ENCODE results near the gene FILIP1L. TPM values are rescaled to one million over a fixed set of nuclear protein-coding genes. Genes with fewer than 3 reads are reported as not detected.

FILIP1L gene
- total and polyA plus RNA-seq, 2 of the 13 experiments (the other 11 are each of a cell fraction or from before 2014, with no cell fraction given), result 8.1 to 187 TPM

GRCh38 chr3:99817437-99818240 is 296.7 kb downstream of the FILIP1L start, which contains the start of gene CMSS1 (continued):
- TF ChIP-seq, protein P1, sequence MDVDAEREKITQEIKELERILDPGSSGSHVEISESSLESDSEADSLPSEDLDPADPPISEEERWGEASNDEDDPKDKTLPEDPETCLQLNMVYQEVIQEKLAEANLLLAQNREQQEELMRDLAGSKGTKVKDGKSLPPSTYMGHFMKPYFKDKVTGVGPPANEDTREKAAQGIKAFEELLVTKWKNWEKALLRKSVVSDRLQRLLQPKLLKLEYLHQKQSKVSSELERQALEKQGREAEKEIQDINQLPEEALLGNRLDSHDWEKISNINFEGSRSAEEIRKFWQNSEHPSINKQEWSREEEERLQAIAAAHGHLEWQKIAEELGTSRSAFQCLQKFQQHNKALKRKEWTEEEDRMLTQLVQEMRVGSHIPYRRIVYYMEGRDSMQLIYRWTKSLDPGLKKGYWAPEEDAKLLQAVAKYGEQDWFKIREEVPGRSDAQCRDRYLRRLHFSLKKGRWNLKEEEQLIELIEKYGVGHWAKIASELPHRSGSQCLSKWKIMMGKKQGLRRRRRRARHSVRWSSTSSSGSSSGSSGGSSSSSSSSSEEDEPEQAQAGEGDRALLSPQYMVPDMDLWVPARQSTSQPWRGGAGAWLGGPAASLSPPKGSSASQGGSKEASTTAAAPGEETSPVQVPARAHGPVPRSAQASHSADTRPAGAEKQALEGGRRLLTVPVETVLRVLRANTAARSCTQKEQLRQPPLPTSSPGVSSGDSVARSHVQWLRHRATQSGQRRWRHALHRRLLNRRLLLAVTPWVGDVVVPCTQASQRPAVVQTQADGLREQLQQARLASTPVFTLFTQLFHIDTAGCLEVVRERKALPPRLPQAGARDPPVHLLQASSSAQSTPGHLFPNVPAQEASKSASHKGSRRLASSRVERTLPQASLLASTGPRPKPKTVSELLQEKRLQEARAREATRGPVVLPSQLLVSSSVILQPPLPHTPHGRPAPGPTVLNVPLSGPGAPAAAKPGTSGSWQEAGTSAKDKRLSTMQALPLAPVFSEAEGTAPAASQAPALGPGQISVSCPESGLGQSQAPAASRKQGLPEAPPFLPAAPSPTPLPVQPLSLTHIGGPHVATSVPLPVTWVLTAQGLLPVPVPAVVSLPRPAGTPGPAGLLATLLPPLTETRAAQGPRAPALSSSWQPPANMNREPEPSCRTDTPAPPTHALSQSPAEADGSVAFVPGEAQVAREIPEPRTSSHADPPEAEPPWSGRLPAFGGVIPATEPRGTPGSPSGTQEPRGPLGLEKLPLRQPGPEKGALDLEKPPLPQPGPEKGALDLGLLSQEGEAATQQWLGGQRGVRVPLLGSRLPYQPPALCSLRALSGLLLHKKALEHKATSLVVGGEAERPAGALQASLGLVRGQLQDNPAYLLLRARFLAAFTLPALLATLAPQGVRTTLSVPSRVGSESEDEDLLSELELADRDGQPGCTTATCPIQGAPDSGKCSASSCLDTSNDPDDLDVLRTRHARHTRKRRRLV (CRISPR knock-in tag; IDR thresholded peaks at IDR 0.05), result no peak
- no peak; the same call in 1 of the 2 replicates for TF ChIP-seq KLF11 (CRISPR knock-in tag; IDR thresholded peaks at IDR 0.05)
- no peak; the same call in 1 of the 2 replicates for TF ChIP-seq POGZ (CRISPR knock-in tag; IDR thresholded peaks at IDR 0.05)
- TF ChIP-seq ZBTB42 (CRISPR knock-in tag; IDR thresholded peaks at IDR 0.05), result no peak
- peak; percentile 66; the same call in 1 of the 2 replicates for TF ChIP-seq MTA1 (CRISPR knock-in tag; IDR thresholded peaks at IDR 0.05; ENCODE audit: borderline replicate concordance)
- TF ChIP-seq HNRNPLL (IDR thresholded peaks at IDR 0.05; ENCODE audit: low read depth, low read length, poor library complexity, severe bottlenecking), result peak; percentile 89
- no peak for TF ChIP-seq STAG1 (CRISPR knock-in tag; IDR thresholded peaks at IDR 0.05)
- TF ChIP-seq MTF1 (CRISPR knock-in tag; IDR thresholded peaks at IDR 0.05), result no peak
- TF ChIP-seq, protein P2, sequence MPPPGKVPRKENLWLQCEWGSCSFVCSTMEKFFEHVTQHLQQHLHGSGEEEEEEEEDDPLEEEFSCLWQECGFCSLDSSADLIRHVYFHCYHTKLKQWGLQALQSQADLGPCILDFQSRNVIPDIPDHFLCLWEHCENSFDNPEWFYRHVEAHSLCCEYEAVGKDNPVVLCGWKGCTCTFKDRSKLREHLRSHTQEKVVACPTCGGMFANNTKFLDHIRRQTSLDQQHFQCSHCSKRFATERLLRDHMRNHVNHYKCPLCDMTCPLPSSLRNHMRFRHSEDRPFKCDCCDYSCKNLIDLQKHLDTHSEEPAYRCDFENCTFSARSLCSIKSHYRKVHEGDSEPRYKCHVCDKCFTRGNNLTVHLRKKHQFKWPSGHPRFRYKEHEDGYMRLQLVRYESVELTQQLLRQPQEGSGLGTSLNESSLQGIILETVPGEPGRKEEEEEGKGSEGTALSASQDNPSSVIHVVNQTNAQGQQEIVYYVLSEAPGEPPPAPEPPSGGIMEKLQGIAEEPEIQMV (CRISPR knock-in tag; IDR thresholded peaks at IDR 0.05; ENCODE audit: low read depth), result peak; percentile 74; the same call in 1 of the 2 replicates
- no peak for TF ChIP-seq SNAPC2 (CRISPR knock-in tag; IDR thresholded peaks at IDR 0.05)
- TF ChIP-seq YEATS2 (CRISPR knock-in tag; IDR thresholded peaks at IDR 0.05; ENCODE audit: borderline replicate concordance), result peak; percentile 87; the same call in 1 of the 2 replicates
- peak; percentile 41; the same call in 1 of the 2 replicates for TF ChIP-seq TFAP4 (IDR thresholded peaks at IDR 0.05; ENCODE audit: borderline replicate concordance, low read depth)
- TF ChIP-seq PBX2 (CRISPR knock-in tag; IDR thresholded peaks at IDR 0.05), result no peak
- TF ChIP-seq BHLHE40 (IDR thresholded peaks at IDR 0.05; ENCODE audit: low read length), result peak; percentile 3
- no peak for TF ChIP-seq STAT5B (CRISPR knock-in tag; IDR thresholded peaks at IDR 0.05)
- TF ChIP-seq, protein P3, sequence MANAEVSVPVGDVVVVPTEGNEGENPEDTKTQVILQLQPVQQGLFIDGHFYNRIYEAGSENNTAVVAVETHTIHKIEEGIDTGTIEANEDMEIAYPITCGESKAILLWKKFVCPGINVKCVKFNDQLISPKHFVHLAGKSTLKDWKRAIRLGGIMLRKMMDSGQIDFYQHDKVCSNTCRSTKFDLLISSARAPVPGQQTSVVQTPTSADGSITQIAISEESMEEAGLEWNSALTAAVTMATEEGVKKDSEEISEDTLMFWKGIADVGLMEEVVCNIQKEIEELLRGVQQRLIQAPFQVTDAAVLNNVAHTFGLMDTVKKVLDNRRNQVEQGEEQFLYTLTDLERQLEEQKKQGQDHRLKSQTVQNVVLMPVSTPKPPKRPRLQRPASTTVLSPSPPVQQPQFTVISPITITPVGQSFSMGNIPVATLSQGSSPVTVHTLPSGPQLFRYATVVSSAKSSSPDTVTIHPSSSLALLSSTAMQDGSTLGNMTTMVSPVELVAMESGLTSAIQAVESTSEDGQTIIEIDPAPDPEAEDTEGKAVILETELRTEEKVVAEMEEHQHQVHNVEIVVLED (CRISPR knock-in tag; IDR thresholded peaks at IDR 0.05; ENCODE audit: borderline replicate concordance), result peak; percentile 86
- TF ChIP-seq ZNF558 (CRISPR knock-in tag; IDR thresholded peaks at IDR 0.05; ENCODE audit: borderline replicate concordance), result no peak; the same call in 1 of the 2 replicates
- no peak for TF ChIP-seq ATF7-NPFF (CRISPR knock-in tag; IDR thresholded peaks at IDR 0.05; ENCODE audit: low read depth)
- TF ChIP-seq MEF2D (CRISPR knock-in tag; IDR thresholded peaks at IDR 0.05), result peak; percentile 41; the same call in 1 of the 2 replicates

Data from HepG2 (cell line).